HCT116 (cell line): Measurements from ENCODE around the gene PILRA. TPM values are rescaled to one million over a fixed set of nuclear protein-coding genes. Genes with fewer than 3 reads are reported as not detected.

Experiments used
- ATAC-seq: fragments of 200-7000 bp; cut with Tn5 transposase; 2 replicates; pipeline ENCODE4 v1.9.1; 2020; ENCODE audit warnings: mild to moderate bottlenecking, moderate library complexity
- BruUV-seq: library from RNA; stranded (reverse); fragments of 400-500 nt; replicated peaks from 2 replicates; lab custom pipeline; 2021; lab: Mats Ljungman, UMichigan
- CTCF ChIA-PET: fragments of 300-600 bp; sonication (Branson Sonifier 250); formaldehyde crosslinking; loops from one replicate; lab custom pipeline; 2021; ENCODE audit warnings: antibody characterized with exemption; lab: Charles Lee
- POLR2A ChIA-PET: fragments of 300-600, 350-600 bp; sonication (Branson Sonifier 250); formaldehyde crosslinking; loops from one replicate; lab custom pipeline; 2021; ENCODE audit warnings: antibody characterized with exemption; lab: Charles Lee
- RAD21 ChIA-PET, 2 experiments: fragments of 300-600 bp; sonication (Branson Sonifier 250); formaldehyde crosslinking; loops; one replicate each; lab custom pipeline; 2023; ENCODE audit warnings: low total read pairs in 2 of 2; ENCODE audit not compliant: uncharacterized antibody in 2 of 2, unreplicated experiment in 2 of 2, low non-redundant PET in 1 of 2; lab: Charles Lee
- DNase-seq: peaks from one replicate; pipeline ENCODE4 v3.0.0-alpha.2; 2010; ENCODE audit warnings: low read depth, low spot score
- H2AFZ ChIP-seq: fragments of 200-600 bp; shearing (Covaris generic), sonication (generic); 2 replicates; pipeline ENCODE4 v1.6.1; 2017; ENCODE audit warnings: low read depth, mixed run types, mixed read lengths, antibody characterized with exemption, low read length; ENCODE audit not compliant: poor library complexity, severe bottlenecking
- H3K27ac ChIP-seq: 2 replicates; pipeline ENCODE4 v1.5.1; 2012; ENCODE audit warnings: low read depth, low read length
- H3K27me3 ChIP-seq: fragments of 200-600 bp; sonication (generic); 2 replicates; pipeline ENCODE4 v1.6.1; 2016; ENCODE audit warnings: mixed run types, low read length, mixed read lengths; ENCODE audit not compliant: insufficient read depth
- H3K36me3 ChIP-seq, 2 experiments: fragments of 200-500 bp in 1 of 2; fragments of 200-600 bp in 1 of 2; sonication (Bioruptor generic) in 1 of 2; sonication (generic) in 1 of 2; 2 replicates each; pipeline versions ENCODE4 v1.5.1 to v1.6.1; 2014 to 2016; ENCODE audit warnings: low read length in 2 of 2, inconsistent platforms in 1 of 2, mixed read lengths in 1 of 2, mixed run types in 1 of 2; ENCODE audit not compliant: insufficient read depth in 2 of 2, control insufficient read depth in 1 of 2
- H3K4me1 ChIP-seq, 2 experiments: fragments of 200-600 bp in 1 of 2; sonication (generic) in 1 of 2; 2 replicates each; pipeline versions ENCODE4 v1.5.1 to v1.6.1; 2012 to 2017; ENCODE audit warnings: low read length in 2 of 2, inconsistent platforms in 1 of 2, mild to moderate bottlenecking in 1 of 2, mixed read lengths in 1 of 2, mixed run types in 1 of 2, moderate library complexity in 1 of 2; ENCODE audit not compliant: insufficient read depth in 2 of 2, control insufficient read depth in 1 of 2
- H3K4me2 ChIP-seq: fragments of 200-600 bp; sonication (generic); 2 replicates; pipeline ENCODE4 v1.6.1; 2017; ENCODE audit warnings: mixed run types, low read length, mixed read lengths
- H3K4me3 ChIP-seq, 2 experiments: fragments of 200-600 bp in 1 of 2; sonication (generic) in 1 of 2; replicated peaks in 1 of 2; 2 replicates each; pipeline ENCODE4 v1.5.1; 2011 to 2016; ENCODE audit warnings: low read length in 2 of 2, control low read depth in 1 of 2, low read depth in 1 of 2, mild to moderate bottlenecking in 1 of 2, mixed read lengths in 1 of 2, mixed run types in 1 of 2
- H3K79me2 ChIP-seq: fragments of 200-600 bp; sonication (generic); 2 replicates; pipeline ENCODE4 v1.6.1; 2017; ENCODE audit warnings: mild to moderate bottlenecking, mixed run types, low read length, moderate library complexity, mixed read lengths; ENCODE audit not compliant: insufficient read depth
- H3K9ac ChIP-seq: fragments of 200-600 bp; sonication (generic); 2 replicates; pipeline ENCODE4 v1.6.1; 2016; ENCODE audit warnings: low read length, mixed read lengths
- H3K9me2 ChIP-seq: fragments of 200-600 bp; sonication (generic), shearing (Covaris generic); 2 replicates; pipeline ENCODE4 v1.6.1; 2017; ENCODE audit warnings: mixed run types, mild to moderate bottlenecking, moderate library complexity; ENCODE audit not compliant: insufficient read depth
- H3K9me3 ChIP-seq, 2 experiments: fragments of 200-500 bp in 1 of 2; fragments of 200-600 bp in 1 of 2; sonication (Bioruptor generic) in 1 of 2; sonication (generic) in 1 of 2; 2 replicates each; pipeline ENCODE4 v1.6.1; 2014 to 2017; ENCODE audit warnings: low read length in 2 of 2, mixed read lengths in 2 of 2, inconsistent platforms in 1 of 2, low read depth in 1 of 2, mild to moderate bottlenecking in 1 of 2, mixed run types in 1 of 2, moderate library complexity in 1 of 2; ENCODE audit not compliant: control insufficient read depth in 1 of 2, insufficient read depth in 1 of 2
- H4K20me1 ChIP-seq: fragments of 200-600 bp; sonication (generic), shearing (Covaris generic); 2 replicates; pipeline ENCODE4 v1.6.1; 2017; ENCODE audit warnings: mixed run types, mild to moderate bottlenecking, moderate library complexity; ENCODE audit not compliant: insufficient read depth
- CBX3 ChIP-seq: IDR thresholded peaks from 2 replicates; pipeline ENCODE4 v1.6.1; 2012; ENCODE audit warnings: low read depth
- FOSL1 ChIP-seq: IDR thresholded peaks from 2 replicates; pipeline ENCODE4 v1.6.1; 2012; ENCODE audit warnings: low read depth
- SP1 ChIP-seq: IDR thresholded peaks from 2 replicates; pipeline ENCODE4 v1.6.1; 2012; ENCODE audit warnings: low read depth
- ZFX ChIP-seq: fragments of 450-650 bp; IDR thresholded peaks from 2 replicates; pipeline ENCODE4 v1.6.1; 2017
- intact Hi-C: fragments of 100-400 bp; cut with micrococcal nuclease; formaldehyde crosslinking; loops from 2 replicates; pipeline ENCODE4 v1.10.0; 2022
- total RNA-seq: library from RNA; stranded (reverse); gene quantifications from one replicate; pipeline ENCODE4 v1.2.1, GENCODE V29; 2021; ENCODE audit not compliant: unreplicated experiment
- TF ChIP-seq, protein P1 (sequence below): IDR thresholded peaks from 2 replicates; pipeline ENCODE4 v1.6.1; 2011; ENCODE audit warnings: mild to moderate bottlenecking, low read length, moderate library complexity; ENCODE audit not compliant: insufficient replicate concordance; ENCODE audit errors: extremely low read depth

Gene PILRA
- total RNA-seq, 1 experiment from 2014 or later = 1.8 TPM

DNA sequence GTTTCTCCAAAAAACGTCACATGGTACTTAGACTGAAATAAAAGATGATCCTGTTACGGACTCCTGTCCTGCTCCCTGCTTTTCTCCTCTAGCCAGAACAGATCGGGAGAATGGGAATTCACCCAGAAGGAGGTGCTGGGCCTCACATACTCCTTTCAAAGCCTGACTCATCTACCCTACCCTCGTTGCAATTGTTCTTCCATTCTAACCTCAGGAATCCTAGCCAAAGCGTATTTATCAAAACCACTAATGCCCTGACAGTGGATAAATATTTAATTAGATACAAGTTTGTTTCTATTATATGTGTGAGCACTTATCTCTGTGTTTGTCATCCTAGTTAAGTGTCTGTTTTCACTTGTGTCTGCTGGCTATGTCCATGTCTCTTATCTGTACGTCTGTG, 33.5 kb downstream of the PILRA start:
- intact Hi-C loops = loop anchor here (2.0 to 10.0 kb wide), 2 partner anchors 212 to 274 kb away; no protein-coding TSS in a partner anchor
- Histone ChIP-seq H3K79me2 (no peaks in the 10 kb centered on the region), H3K27me3 (peaks cover 10% of the 10 kb centered on the region; the same call in 1 of the 2 replicates), H2AFZ (no peak overlapping the region), H3K27ac (no peak overlapping the region), H3K36me3 (no peaks in the 10 kb centered on the region), H3K9me2 (no peaks in the 10 kb centered on the region), H3K9me3 (no peaks in the 10 kb centered on the region), H3K4me1 (peaks cover 0 to 6% of the 10 kb centered on the region in 2 experiments; a peak in 1 of 4 replicates), H3K4me2 (no peak overlapping the region), H3K4me3 (no peak overlapping the region), H3K9ac (no peak overlapping the region), H4K20me1 (no peaks in the 10 kb centered on the region)
- ChIA-PET POLR2A (interaction anchor here (1.3 kb wide), 1 partner anchor 22 kb away, joined by 7 read pairs; the partner anchor contains the start of gene ZCWPW1), RAD21 (interaction anchor here (1.3 kb wide), 2 partner anchors 274 kb away, joined by 3 to 7 read pairs; no protein-coding TSS in a partner anchor), CTCF (interaction anchor here (0.6 to 1.5 kb wide), 8 partner anchors 11 to 276 kb away, joined by 3 to 9 read pairs (median 4); partner anchors contain the start of gene ZCWPW1)
- no peak for ATAC-seq
- no TSS peak for BruUV-seq
- DNase-seq = no peak
- TF ChIP-seq, protein P1, sequence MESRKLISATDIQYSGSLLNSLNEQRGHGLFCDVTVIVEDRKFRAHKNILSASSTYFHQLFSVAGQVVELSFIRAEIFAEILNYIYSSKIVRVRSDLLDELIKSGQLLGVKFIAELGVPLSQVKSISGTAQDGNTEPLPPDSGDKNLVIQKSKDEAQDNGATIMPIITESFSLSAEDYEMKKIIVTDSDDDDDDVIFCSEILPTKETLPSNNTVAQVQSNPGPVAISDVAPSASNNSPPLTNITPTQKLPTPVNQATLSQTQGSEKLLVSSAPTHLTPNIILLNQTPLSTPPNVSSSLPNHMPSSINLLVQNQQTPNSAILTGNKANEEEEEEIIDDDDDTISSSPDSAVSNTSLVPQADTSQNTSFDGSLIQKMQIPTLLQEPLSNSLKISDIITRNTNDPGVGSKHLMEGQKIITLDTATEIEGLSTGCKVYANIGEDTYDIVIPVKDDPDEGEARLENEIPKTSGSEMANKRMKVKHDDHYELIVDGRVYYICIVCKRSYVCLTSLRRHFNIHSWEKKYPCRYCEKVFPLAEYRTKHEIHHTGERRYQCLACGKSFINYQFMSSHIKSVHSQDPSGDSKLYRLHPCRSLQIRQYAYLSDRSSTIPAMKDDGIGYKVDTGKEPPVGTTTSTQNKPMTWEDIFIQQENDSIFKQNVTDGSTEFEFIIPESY = no peak
- no peak for TF ChIP-seq SP1
- TF ChIP-seq CBX3 = no peak
- TF ChIP-seq ZFX = no peak
- no peak for TF ChIP-seq FOSL1
